GM19452 (cell line): ENCODE data around the gene DNAI1.

Experiments used
- ATAC-seq: cut with Tn5 transposase; IDR thresholded peaks from one replicate; pipeline ENCODE4 v1.9.1; 2021; ENCODE audit not compliant: unreplicated experiment

The DNAI1 gene

GRCh38 chr9:34486572-34486971, 28.0 kb downstream of the DNAI1 start:
- no peak for ATAC-seq

- no peak for ATAC-seq
Measured at GRCh38 chr9:34490360-34490759, 31.8 kb downstream of the DNAI1 start.

GRCh38 chr9:34490760-34491159, 32.2 kb downstream of the DNAI1 start:
- ATAC-seq = no peak

- ATAC-seq = no peak
Measured at GRCh38 chr9:34491596-34491995, 33.0 kb downstream of the DNAI1 start.

- ATAC-seq = no peak
Measured at GRCh38 chr9:34492051-34492450, 33.4 kb downstream of the DNAI1 start.

GRCh38 chr9:34493972-34494535, 35.4 kb downstream of the DNAI1 start:
- no peak for ATAC-seq

GRCh38 chr9:34496149-34496712, 37.6 kb downstream of the DNAI1 start:
- ATAC-seq = no peak

GRCh38 chr9:34498553-34498952, 39.9 kb downstream of the DNAI1 start:
- ATAC-seq = no peak

GRCh38 chr9:34499076-34499475, 40.5 kb downstream of the DNAI1 start:
- no peak for ATAC-seq

GRCh38 chr9:34500623-34501267, 42.1 kb downstream of the DNAI1 start:
- ATAC-seq = no peak

- no peak for ATAC-seq
Measured at GRCh38 chr9:34501372-34501771, 42.8 kb downstream of the DNAI1 start.

- ATAC-seq = no peak
Measured at GRCh38 chr9:34501889-34502425, 43.4 kb downstream of the DNAI1 start.

- ATAC-seq = no peak
Measured at GRCh38 chr9:34502471-34502870, 43.9 kb downstream of the DNAI1 start.

GRCh38 chr9:34502891-34503290, 44.3 kb downstream of the DNAI1 start:
- ATAC-seq = no peak

- ATAC-seq = no peak
Measured at GRCh38 chr9:34503406-34503805, 44.8 kb downstream of the DNAI1 start.

GRCh38 chr9:34505370-34506120, 46.9 kb downstream of the DNAI1 start:
- no peak for ATAC-seq

GRCh38 chr9:34506623-34507022, 48.0 kb downstream of the DNAI1 start:
- ATAC-seq = no peak

GRCh38 chr9:34507556-34507955, 49.0 kb downstream of the DNAI1 start:
- no peak for ATAC-seq

- ATAC-seq = no peak
Measured at GRCh38 chr9:34507966-34508365, 49.4 kb downstream of the DNAI1 start.

GRCh38 chr9:34508463-34508862, 49.9 kb downstream of the DNAI1 start:
- no peak for ATAC-seq

- no peak for ATAC-seq
Measured at GRCh38 chr9:34508951-34509350, 50.3 kb downstream of the DNAI1 start.
